ENCODE measurements around the gene FAM241A. TPM values are rescaled to one million over a fixed set of nuclear protein-coding genes. Genes with fewer than 3 reads are reported as not detected.
A peak's percentile ranks its signal among the peaks of the same experiment; 100 is the strongest.

The FAM241A gene
- total RNA-seq, 1 donor from 2014 or later: 0.09 TPM

GRCh38 chr4:112144546-112145325 lies 518 bp upstream of the FAM241A start:
- Mint-ChIP-seq H3K9me3 (no peaks in the 10 kb centered on the region), H3K27ac (ENCODE audit: unreplicated experiment) (no peak overlapping the region), H3K27me3 (ENCODE audit: low read depth) (peaks cover 46% of the 10 kb centered on the region), H3K4me1 (peaks cover 14% of the 10 kb centered on the region), H3K36me3 (ENCODE audit: low read depth) (no peaks in the 10 kb centered on the region), H3K4me3 (peak overlapping the region; percentile 61)
- TF ChIP-seq CTCF (conservative IDR thresholded peaks at IDR 0.05): no peak
- DNase-seq (ENCODE audit: low read depth, low spot score): no peak

- H3K4me3 Mint-ChIP-seq: peak overlapping the region; percentile 84
- no peaks in the 10 kb centered on the region for H3K9me3 Mint-ChIP-seq
- peaks cover 46% of the 10 kb centered on the region for H3K27me3 Mint-ChIP-seq (ENCODE audit: low read depth)
- DNase-seq (ENCODE audit: low read depth, low spot score): peak; percentile 44
- no peak overlapping the region for H3K27ac Mint-ChIP-seq (ENCODE audit: unreplicated experiment)
- peak; percentile 51 for TF ChIP-seq CTCF (conservative IDR thresholded peaks at IDR 0.05)
- no peaks in the 10 kb centered on the region for H3K36me3 Mint-ChIP-seq (ENCODE audit: low read depth)
- H3K4me1 Mint-ChIP-seq: peaks cover 14% of the 10 kb centered on the region
Observed at GRCh38 chr4:112145790-112146501, 692 bp downstream of the FAM241A start.

- DNase-seq (ENCODE audit: low read depth, low spot score): no peak
- Mint-ChIP-seq H3K27me3 (ENCODE audit: low read depth) (peaks cover 49% of the 10 kb centered on the region), H3K4me3 (peak overlapping the region; percentile 84), H3K4me1 (peaks cover 14% of the 10 kb centered on the region), H3K27ac (ENCODE audit: unreplicated experiment) (no peak overlapping the region), H3K36me3 (ENCODE audit: low read depth) (no peaks in the 10 kb centered on the region), H3K9me3 (no peaks in the 10 kb centered on the region)
- no peak for TF ChIP-seq CTCF (conservative IDR thresholded peaks at IDR 0.05)
Observed at GRCh38 chr4:112146502-112146813, 1.2 kb downstream of the FAM241A start.

- TF ChIP-seq CTCF (conservative IDR thresholded peaks at IDR 0.05): no peak
- peaks cover 53% of the 10 kb centered on the region for H3K27me3 Mint-ChIP-seq (ENCODE audit: low read depth)
- no peak for DNase-seq (ENCODE audit: low read depth, low spot score)
- H3K27ac Mint-ChIP-seq (ENCODE audit: unreplicated experiment): no peak overlapping the region
- peaks cover 14% of the 10 kb centered on the region for H3K4me1 Mint-ChIP-seq
- H3K36me3 Mint-ChIP-seq (ENCODE audit: low read depth): no peaks in the 10 kb centered on the region
- H3K4me3 Mint-ChIP-seq: no peak overlapping the region
- no peaks in the 10 kb centered on the region for H3K9me3 Mint-ChIP-seq
Observed at GRCh38 chr4:112147697-112148096, 2.4 kb downstream of the FAM241A start.

GRCh38 chr4:112150920-112151319 lies 5.7 kb downstream of the FAM241A start:
- Mint-ChIP-seq H3K36me3 (ENCODE audit: low read depth) (no peaks in the 10 kb centered on the region), H3K27me3 (ENCODE audit: low read depth) (peaks cover 46% of the 10 kb centered on the region), H3K27ac (ENCODE audit: unreplicated experiment) (no peak overlapping the region), H3K9me3 (no peaks in the 10 kb centered on the region), H3K4me3 (no peak overlapping the region), H3K4me1 (peaks cover 8% of the 10 kb centered on the region)
- no peak for TF ChIP-seq CTCF (conservative IDR thresholded peaks at IDR 0.05)
- DNase-seq (ENCODE audit: low read depth, low spot score): no peak
